GM18508 (cell line): ENCODE measurements around the gene ENO2.
"Not testable (repeated sequence)": the region's sequence is repeated elsewhere in the genome, so short reads cannot be mapped to it uniquely, and the experiment has no call there.

Source experiments
- ATAC-seq: cut with Tn5 transposase; IDR thresholded peaks from one replicate; pipeline ENCODE4 v1.9.1; 2021; ENCODE audit warnings: moderate number of reproducible peaks; ENCODE audit not compliant: insufficient read depth, unreplicated experiment

Gene ENO2

GRCh38 chr12:6914246-6914946, at the start of gene ENO2:
Gene ENO2 (plus strand): TSS chr12:6914580. CDS start chr12:6915833, 1,253 bp downstream.
- ATAC-seq = no peak

DNA sequence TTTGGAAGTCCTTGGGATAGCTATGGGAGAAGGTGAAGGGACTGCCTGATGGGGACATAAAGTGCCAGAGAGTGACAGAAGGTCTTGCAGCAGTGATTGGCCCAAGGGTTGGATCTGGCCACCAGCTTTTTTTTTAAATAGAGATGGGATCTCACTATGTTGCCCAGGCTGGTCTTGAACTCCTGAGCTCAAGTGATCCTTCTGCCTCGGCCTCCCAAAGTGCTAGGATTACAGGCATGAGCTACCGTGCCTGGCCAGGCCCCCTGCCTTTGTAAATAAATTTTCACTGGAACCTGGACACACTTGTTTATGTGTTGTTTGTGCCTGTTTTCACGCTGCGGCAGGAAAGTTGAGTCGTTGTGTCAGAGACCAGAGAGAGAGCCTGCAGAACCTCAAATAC, 49.1 kb upstream of the ENO2 start:
- not testable (repeated sequence) for ATAC-seq

DNA sequence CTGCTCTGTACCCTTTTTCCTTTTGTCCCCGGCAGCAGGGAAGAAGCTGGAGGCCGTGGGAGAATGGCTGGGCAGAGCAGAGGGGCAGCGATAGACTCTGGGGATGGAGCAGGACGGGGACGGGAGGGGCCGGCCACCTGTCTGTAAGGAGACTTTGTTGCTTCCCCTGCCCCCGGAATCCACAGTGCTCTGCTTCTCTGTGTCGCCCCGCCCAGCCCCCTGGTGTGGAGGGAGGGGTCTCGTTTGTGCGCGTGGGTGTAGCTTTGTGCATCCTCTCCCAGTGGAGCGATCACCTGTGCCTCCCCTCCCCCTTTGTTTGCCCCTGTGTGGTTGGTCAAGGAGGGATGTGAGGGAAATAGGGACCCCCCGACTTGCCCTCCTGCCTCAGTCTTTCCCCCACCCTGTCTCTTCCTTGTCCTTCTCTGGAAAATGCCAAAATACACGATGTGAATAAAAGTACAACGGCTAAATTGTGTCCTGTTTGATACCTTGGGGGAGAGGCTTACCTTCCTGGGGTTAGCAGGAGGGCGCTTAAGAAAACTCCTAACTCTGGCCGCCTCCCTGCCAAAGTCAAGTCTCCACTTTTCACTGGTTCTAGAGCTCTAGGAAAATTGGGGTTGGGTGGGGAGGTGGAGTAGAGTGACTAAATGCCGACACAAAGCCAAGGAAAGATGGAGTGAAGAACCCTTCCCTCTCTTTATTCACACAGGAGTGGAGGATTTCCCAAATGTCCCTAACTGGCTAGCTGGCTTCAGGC, 48.0 kb upstream of the ENO2 start:
- ATAC-seq = no peak

DNA sequence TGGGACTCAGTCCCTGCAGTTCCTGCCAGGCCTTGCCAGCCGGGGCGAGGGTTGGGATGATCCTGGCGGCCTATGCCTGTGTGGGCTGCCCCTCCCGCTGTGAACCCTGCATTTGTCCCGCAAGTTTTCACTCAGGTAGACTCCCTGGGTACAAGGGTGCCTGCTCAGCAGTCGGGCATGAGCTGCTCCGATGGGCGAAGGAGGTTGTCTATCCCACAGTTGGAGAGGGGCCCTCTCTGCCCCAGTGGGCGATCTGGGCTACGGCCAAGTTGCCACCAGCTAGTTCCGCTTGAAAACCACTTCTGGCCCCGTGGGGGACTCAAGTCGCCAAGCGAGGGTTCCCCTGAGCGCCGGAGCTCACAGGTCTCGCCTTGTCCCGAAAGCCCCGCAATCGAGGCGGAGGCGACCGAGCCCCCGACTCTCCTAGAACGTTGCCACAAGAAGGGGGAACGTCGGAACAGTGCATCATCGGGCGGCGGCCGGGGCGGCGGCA, 47.4 kb upstream of the ENO2 start:
- no peak for ATAC-seq

DNA sequence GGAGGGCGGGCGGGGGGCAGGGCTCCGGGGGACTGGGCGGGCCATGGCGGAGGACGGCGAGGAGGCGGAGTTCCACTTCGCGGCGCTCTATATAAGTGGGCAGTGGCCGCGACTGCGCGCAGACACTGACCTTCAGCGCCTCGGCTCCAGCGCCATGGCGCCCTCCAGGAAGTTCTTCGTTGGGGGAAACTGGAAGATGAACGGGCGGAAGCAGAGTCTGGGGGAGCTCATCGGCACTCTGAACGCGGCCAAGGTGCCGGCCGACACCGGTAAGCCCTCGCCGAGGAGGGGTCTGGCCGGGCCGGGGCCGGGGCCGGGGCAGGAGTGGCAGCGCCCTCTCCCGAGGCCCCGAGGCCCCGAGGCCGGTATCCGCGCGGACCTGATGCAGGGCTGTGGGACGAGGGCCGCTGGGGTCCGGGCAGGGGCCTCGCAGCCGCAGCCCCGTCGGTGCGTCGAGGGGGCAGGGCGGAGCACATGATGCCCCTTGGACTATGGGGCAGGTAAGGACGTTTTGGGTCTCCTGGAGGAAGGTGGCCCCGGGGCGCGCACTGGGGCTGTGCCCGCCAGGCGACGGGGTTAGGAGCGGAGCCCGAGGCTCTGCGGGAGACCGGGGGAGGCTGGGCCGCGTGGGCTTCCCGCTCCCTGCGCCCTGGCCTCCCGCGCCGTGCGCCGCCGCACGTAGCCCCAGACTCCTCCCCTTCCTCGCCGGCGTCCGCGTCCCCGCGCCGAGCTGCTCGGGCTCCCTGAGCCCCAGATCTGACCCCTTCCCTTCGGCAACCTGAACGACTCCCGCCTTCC, 46.8 kb upstream of the ENO2 start, which contains the start of gene TPI1:
TSS of gene TPI1 (plus strand) at position 119 of the 798 bp plus-strand sequence. CDS start at position 155, 36 bp downstream.
- ATAC-seq = no peak

- no peak for ATAC-seq
Observed at GRCh38 chr12:6868211-6869048, 46.0 kb upstream of the ENO2 start.

GRCh38 chr12:6869049-6870021, 45.0 kb upstream of the ENO2 start:
- ATAC-seq = no peak

GRCh38 chr12:6870304-6870703, 44.1 kb upstream of the ENO2 start:
- not testable (repeated sequence) for ATAC-seq

- ATAC-seq = no peak
Observed at GRCh38 chr12:6871052-6871957, 43.1 kb upstream of the ENO2 start.

- no peak for ATAC-seq
Observed at GRCh38 chr12:6872073-6873048, 42.0 kb upstream of the ENO2 start.

- no peak for ATAC-seq
Observed at GRCh38 chr12:6873094-6874014, 41.0 kb upstream of the ENO2 start, which contains the start of gene SPSB2. Gene SPSB2 (minus strand): TSS chr12:6873303. CDS start chr12:6872901, 402 bp downstream.

DNA sequence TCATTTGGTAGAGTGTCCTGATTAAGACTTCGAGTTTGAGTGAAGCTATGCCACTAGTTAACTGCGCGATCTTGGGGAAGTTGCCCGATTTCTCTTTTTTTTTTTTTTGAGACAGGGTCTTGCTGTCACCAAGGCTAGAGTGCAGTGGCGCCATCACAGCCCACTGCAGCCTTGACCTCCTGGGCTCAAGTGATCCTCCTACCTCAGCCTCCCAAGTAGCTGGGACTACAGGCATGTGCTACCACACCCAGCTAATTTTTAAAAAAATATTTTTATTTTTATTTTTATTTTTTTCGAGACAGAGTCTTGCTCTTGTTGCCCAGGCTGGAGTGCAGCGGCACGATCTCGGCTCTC, 40.4 kb upstream of the ENO2 start:
- not testable (repeated sequence) for ATAC-seq

DNA sequence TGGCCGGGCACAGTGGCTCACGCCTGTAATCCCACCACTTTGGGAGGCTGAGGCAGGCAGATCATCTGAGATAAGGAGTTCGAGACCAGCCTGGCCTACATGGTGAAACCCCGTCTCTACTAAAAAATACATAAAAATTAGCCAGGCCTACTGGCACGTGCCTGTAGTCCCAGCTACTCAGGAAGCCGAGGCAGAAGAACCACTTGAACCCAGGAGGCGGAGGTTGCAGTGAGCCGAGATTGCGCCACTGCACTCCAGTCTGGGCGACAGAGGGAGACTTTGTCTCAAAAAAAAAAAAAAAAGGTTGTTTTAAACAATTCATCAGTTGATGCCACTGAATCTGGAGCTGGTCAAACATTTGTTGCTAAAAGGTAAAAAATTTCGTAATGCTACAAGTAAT, 34.6 kb upstream of the ENO2 start:
- ATAC-seq = not testable (repeated sequence)

- ATAC-seq = no peak
Observed at GRCh38 chr12:6883252-6883651, 31.1 kb upstream of the ENO2 start.

- ATAC-seq = no peak
Observed at GRCh38 chr12:6883683-6884082, 30.7 kb upstream of the ENO2 start.
